SK-N-DZ (cell line): Measurements from ENCODE around the gene SH2D5.
A peak's percentile ranks its signal among the peaks of the same experiment; 100 is the strongest.
"Not testable (repeated sequence)": the region's sequence is repeated elsewhere in the genome, so short reads cannot be mapped to it uniquely, and the experiment has no call there.

Experiments used
- DNase-seq: peaks from one replicate; pipeline ENCODE4 v3.0.0-alpha.2; 2015; ENCODE audit warnings: low spot score

Gene SH2D5

GRCh38 chr1:20696397-20697333 lies 35.8 kb downstream of the SH2D5 start:
- peak; percentile 92 for DNase-seq

DNA sequence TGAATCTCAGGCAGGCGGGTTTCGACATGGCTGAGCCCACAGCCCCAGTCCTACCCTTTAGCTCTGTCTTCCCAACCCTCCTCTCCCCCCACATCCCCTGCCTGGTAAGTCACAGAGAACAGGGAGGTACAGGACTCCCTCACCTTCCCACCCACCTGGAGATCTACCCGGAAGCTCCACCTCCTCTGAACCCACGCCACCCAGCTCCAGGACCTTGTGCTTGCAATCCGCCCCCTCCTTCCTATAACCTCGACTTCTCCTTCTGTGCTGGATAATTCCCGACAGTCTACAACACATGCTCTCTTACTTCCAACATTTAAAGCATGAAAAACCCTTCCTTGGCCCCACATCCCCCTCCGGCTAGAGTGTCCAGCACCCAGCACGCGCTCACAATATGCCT lies 37.0 kb downstream of the SH2D5 start:
- DNase-seq: no peak

- DNase-seq: no peak
These were observed 38.9 kb downstream of the SH2D5 start for GRCh38 chr1:20693623-20694022.

- DNase-seq: no peak
These were observed 40.6 kb downstream of the SH2D5 start for GRCh38 chr1:20691872-20692271.

- no peak for DNase-seq
These were observed 42.9 kb downstream of the SH2D5 start for GRCh38 chr1:20689645-20690056.

DNA sequence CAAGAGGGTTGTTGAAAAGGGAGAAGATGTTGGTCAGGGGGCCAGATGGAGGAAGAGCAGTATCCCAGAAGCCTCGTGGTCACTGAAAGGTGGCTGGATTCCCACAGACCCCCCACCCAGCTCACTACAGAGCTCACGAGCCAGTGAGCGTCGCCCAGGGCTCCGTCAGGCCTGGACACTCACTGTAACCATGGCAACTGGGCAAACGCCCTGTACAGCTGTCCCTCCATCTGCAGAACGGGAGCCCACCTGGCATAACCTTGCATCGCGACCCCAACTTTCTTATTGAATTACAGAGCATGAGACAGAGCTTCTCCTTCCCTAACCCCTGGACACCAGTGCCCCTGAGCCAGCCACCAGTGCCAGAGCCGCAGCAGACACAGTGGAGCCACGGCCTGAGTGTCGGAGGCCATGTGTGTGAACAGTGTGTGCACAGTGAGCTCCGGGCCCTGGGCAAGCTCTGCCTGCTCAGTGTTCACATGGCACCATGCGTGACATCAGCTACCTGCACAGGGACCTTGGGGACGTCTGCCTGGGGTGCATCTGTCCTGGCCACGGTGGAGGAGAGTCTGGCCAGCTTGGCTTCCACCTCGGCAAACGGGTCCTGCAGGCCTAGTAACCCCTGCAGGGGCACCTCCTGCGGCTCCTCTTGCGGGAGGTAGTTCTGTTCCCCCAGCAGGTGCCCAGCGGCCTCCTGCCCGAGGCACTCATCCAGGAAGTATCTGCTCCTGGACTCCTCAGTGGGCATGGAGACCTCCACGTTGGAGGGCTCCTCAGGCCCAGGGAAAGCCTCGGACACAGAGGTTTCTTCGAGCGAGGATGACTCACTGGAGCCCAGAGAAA lies 45.4 kb downstream of the SH2D5 start:
- DNase-seq: peak; percentile 46

DNA sequence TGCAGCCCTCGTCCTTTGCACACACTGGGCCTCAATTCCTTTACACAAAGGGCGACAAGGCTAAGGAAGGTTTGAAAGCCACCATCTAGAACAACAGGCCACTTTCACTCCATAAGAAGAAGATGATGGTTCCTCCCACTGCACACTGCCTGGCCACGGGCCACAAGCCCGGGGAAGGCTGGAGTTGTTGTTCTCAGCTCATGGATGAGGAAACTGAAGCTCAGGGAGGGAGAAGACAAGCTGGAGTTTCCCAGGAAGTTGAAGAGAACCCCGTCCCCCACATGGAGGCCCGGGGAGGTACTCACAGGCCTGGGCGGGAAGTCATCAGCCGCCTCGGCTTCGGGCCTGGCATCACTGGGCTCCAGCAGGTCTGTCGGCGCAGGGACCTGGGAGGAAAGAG lies 46.8 kb downstream of the SH2D5 start:
- DNase-seq: no peak

GRCh38 chr1:20685099-20685662 lies 47.3 kb downstream of the SH2D5 start:
- no peak for DNase-seq

DNA sequence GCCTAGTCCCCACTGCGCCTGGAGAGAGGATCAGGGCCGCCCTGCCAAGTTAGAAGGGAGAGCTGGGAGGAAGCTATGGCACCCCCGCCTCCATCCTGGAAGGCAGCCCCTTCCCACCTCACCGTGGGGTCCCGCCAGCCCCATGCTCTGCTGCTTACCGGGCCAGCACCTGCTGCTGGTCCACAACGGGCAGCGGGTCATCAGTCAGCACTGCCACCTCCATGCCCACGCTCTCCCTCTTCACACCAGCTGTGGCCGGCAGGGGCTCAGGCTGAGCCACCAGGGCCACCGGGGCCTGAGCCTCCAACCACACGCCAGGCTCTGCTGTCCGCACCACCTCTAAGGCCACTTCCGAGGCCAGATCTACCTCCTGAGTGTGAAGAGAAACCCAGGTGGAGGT lies 47.9 kb downstream of the SH2D5 start:
- no peak for DNase-seq

GRCh38 chr1:20684050-20684620 lies 48.4 kb downstream of the SH2D5 start:
- DNase-seq: no peak

DNA sequence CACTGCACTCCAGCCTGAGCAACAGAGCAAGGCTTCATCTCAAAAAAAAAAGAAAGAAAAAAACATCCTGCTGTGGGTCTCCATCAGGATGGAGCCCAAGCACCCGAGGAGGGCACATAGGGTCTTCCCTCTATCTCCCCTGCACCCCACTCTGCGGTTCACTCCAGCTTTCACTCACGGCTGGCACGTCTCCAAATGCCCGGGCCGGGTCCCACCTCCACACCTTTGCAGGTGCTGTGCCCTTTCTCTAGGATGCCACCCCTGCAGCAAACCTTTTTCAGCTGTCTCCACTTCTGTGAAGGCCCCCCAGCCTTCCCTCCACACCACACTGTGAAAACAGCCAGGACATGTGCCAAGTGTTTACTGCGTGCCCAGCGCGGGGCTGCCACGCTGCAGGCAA lies 48.9 kb downstream of the SH2D5 start:
- no peak for DNase-seq

GRCh38 chr1:20682571-20683236 lies 49.8 kb downstream of the SH2D5 start:
- DNase-seq: no peak

- DNase-seq: no peak
These were observed 50.5 kb downstream of the SH2D5 start for GRCh38 chr1:20681999-20682398.

DNA sequence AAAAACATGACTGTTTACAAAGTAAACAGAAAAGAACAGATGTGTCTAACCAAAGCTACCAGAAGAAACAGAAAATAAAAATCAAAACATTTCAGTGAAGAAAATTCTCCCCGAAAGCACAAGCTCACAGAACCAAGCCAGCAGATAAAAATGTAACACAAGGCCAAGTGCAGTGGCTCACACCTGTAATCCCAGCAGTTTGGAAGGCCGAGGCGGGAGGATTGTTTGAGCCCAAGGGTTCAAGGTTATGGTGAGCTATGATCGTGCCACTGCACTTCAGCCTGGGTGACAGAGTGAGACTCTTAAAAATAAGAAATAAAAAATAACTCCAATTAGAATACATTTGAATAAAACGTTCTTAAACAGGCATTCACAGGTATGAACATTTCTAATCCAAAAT lies 52.2 kb downstream of the SH2D5 start:
- no peak for DNase-seq

GRCh38 chr1:20678599-20678998 lies 53.9 kb downstream of the SH2D5 start:
- DNase-seq: no peak

- DNase-seq: not testable (repeated sequence)
These were observed 58.9 kb downstream of the SH2D5 start for GRCh38 chr1:20673626-20674025.

- DNase-seq: no peak
These were observed 60.3 kb downstream of the SH2D5 start for GRCh38 chr1:20672265-20672632.

DNA sequence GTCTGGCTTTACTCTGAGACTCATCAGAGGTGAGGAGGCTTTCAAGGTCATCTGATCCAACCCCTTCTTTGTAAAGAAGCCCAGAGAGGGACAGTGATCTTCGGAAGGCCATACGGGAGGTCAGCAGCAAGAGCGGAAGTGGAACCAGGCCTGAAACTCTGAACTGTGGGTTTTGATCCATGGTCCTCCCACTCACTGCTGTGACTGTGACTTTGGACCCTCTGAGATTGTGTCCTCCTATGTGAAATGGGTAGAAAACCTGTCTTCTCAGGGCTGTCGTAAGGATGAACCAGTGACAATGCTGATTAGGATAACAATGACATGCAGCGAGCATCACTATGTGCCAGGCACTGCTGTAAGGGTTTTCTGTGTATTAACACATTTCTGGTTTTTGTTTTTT lies 61.6 kb downstream of the SH2D5 start:
- DNase-seq: no peak
